ENCODE data around the gene OR2A5.

- TF ChIP-seq, protein P1, sequence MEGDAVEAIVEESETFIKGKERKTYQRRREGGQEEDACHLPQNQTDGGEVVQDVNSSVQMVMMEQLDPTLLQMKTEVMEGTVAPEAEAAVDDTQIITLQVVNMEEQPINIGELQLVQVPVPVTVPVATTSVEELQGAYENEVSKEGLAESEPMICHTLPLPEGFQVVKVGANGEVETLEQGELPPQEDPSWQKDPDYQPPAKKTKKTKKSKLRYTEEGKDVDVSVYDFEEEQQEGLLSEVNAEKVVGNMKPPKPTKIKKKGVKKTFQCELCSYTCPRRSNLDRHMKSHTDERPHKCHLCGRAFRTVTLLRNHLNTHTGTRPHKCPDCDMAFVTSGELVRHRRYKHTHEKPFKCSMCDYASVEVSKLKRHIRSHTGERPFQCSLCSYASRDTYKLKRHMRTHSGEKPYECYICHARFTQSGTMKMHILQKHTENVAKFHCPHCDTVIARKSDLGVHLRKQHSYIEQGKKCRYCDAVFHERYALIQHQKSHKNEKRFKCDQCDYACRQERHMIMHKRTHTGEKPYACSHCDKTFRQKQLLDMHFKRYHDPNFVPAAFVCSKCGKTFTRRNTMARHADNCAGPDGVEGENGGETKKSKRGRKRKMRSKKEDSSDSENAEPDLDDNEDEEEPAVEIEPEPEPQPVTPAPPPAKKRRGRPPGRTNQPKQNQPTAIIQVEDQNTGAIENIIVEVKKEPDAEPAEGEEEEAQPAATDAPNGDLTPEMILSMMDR (IDR thresholded peaks at IDR 0.05; ENCODE audit: insufficient read depth, low read length): no peak
- TF ChIP-seq POLR2AphosphoS5 (IDR thresholded peaks at IDR 0.05; ENCODE audit: low read depth) (no peak), REST (IDR thresholded peaks at IDR 0.05; ENCODE audit: insufficient replicate concordance, low read depth) (no peak), SPI1 (IDR thresholded peaks at IDR 0.05; ENCODE audit: borderline replicate concordance, low read depth) (no peak)
Observed at GRCh38 chr7:144023171-144023827, 25.4 kb upstream of the OR2A5 start.

Measured in HL-60 (cell line).